NK-92 (cell line): ENCODE measurements around the gene IL6R.
"Not testable (repeated sequence)": the region's sequence is repeated elsewhere in the genome, so short reads cannot be mapped to it uniquely, and the experiment has no call there.

Experiments used
- DNase-seq: peaks from one replicate; lab custom pipeline; 2025; ENCODE audit not compliant: unreplicated experiment; lab: John Stamatoyannopoulos, UW

Gene IL6R

GRCh38 chr1:154479764-154480421, 74.8 kb downstream of the IL6R start:
- DNase-seq = no peak

- no peak for DNase-seq
Observed at GRCh38 chr1:154481053-154481452, 75.9 kb downstream of the IL6R start.

DNA sequence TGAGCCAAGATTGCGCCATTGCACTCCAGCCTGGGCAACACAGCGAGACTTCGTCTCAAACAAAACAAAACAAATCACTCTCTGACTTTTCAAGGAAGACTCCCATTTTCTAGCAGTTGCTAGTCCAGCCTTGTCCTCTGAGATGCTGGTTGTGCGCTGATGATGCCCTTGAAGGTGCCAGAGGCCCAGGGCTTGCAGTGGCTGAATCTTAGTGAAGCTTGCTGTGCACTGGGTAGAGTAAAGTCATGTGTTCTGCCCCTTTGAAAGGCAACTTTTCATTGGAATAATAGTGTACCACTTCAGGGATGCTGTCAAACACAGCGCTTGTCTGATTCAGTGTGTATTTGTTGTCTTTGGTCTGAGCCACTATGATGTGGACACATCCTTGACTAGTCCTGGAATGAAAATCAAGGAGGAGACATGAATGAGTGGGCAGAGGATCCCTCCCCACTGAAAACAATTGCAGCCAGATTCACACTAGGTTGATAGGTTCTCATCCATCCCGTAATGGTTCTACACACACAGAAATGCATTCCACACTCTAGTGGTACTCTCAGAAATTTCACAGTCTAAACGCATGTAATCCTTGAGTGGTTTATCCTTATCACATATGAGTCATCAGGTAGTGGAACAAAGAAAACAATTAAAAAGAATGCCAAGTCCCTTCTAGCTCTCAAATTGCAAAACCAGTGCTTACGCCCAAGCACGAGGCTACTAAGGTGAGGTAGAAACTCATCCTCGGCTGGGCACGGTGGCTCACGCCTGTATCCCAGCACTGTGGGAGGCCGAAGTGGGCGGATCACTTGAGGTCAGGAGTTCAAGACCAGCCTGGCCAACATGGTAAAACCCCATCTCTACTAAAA, 79.0 kb downstream of the IL6R start:
- DNase-seq = no peak

GRCh38 chr1:154485106-154485505, 80.0 kb downstream of the IL6R start:
- no peak for DNase-seq

DNA sequence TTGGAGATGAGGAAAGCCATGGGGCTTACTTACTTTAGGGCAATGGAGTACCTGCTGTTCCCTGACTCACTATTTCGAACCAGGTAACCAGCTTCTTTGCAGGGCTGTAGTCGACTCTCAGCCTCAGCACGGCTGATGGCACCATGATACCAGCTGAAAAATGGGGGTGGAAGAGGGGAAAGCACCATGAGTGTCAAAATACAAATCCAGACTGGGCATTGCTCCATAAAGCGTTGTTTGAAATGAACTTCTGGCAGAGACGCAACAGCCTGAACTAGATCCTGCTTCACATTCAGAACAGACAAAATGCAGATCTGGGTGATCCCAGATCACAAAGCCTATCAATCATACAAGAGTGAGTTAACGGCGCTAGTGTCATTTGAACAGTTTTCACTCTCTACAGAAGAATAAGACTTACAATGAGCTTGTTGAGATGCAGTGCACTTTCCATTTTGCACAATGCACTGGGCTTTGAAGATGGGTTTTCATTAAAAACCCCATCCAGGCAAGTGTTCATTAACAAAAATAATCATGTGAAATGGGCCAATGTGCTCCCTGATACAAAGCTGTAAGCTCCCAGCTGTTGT, 80.9 kb downstream of the IL6R start:
- no peak for DNase-seq

DNA sequence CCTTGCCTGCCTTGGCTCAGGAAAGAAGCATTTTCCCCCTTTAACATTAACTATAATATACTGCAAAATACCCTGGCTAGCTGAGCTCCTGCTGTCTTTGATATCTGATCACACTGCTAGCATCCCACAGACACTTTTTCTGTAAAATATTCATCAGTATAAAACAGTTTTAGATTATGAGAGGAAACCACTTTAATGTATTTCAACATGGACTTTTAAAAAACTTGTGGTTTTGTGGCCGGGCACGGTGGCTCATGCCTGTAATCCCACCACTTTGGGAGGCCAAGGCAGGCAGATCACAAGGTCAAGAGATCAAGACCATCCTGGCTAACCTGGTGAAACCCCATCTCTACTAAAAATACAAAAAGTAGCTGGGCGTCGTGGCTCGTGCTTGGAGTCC, 81.6 kb downstream of the IL6R start:
- DNase-seq = not testable (repeated sequence)

- DNase-seq = no peak
Observed at GRCh38 chr1:154488922-154489321, 83.8 kb downstream of the IL6R start.

- no peak for DNase-seq
Observed at GRCh38 chr1:154489695-154490274, 84.6 kb downstream of the IL6R start.

DNA sequence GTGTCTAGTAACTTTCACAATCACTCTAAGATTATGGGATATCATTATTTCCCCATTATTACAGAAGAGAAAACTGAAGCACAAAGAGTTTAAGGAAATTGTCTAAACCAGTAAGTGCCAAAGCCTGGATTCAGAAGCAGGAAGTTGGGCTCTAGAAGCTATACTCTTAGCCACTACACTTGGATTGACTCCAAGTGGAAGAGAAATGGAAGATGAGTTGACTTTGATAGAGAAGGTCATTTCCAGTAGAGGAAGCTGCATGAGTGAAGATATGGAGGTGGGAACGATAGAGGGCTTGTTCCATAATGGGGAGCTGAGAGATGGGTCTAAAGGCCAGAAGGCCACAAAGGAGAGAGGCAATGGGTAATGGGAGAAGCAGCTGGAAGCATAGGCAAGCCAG, 85.2 kb downstream of the IL6R start:
- DNase-seq = no peak

- DNase-seq = no peak
Observed at GRCh38 chr1:154492115-154492514, 87.0 kb downstream of the IL6R start.

GRCh38 chr1:154493276-154493675, 88.1 kb downstream of the IL6R start:
- no peak for DNase-seq

DNA sequence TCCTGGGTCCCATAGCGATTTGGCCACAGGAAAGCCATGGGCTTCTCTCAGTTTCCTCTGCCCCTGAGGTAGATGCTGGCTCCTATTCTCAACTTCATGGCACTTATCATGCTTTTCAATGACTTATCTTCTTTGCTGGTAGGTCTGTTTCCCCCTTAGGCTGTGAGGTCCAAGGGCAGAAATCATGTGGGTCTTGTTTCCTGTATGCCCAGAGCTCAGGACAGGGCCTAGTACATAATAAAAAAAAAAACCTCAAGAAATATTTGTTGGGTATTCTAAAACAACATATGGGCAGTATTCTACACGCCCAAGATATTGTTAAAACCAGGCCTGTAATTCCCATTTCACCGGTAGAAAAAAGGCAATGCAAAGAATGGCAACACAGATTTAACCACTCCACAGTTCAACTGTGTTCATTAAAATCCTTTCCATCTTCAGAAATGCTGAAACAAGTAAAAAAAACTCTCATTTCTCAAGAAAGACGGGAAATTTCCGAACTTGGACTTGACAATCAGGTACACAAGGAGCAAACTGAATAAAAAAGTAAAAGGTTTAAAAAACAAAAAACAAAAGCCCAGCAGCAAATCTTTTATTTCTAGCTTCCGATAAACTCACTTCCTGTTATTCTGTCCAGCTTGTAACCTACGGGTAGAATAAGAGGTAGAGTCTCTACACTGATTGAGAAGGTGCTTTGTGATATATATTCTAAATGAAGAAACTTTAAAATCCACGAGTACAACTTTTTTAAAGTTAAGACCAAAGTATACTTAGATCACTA, 90.5 kb downstream of the IL6R start:
- no peak for DNase-seq

- DNase-seq = no peak
Observed at GRCh38 chr1:154496383-154496782, 91.2 kb downstream of the IL6R start.

GRCh38 chr1:154497026-154497806, 92.1 kb downstream of the IL6R start:
- DNase-seq = no peak

DNA sequence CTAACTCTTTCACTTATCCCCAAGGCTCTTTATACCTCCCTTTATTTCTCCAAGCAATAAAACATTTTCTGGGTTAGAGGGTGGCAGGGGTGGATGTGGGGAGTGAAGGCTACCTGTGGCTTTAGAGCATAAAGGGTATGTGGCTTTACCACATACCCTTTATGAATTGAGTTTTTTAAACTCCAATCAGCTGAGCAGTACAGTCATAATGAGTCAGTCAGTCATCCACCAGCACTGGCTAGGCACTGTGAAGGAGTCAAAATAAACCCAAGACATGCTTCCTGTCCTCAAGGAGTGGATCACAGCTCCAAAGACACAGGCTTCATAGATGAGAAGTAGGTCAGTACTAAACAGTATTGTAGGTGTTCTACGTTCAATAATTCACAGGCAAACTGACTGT, 94.3 kb downstream of the IL6R start:
- no peak for DNase-seq

- no peak for DNase-seq
Observed at GRCh38 chr1:154500533-154500932, 95.4 kb downstream of the IL6R start.

DNA sequence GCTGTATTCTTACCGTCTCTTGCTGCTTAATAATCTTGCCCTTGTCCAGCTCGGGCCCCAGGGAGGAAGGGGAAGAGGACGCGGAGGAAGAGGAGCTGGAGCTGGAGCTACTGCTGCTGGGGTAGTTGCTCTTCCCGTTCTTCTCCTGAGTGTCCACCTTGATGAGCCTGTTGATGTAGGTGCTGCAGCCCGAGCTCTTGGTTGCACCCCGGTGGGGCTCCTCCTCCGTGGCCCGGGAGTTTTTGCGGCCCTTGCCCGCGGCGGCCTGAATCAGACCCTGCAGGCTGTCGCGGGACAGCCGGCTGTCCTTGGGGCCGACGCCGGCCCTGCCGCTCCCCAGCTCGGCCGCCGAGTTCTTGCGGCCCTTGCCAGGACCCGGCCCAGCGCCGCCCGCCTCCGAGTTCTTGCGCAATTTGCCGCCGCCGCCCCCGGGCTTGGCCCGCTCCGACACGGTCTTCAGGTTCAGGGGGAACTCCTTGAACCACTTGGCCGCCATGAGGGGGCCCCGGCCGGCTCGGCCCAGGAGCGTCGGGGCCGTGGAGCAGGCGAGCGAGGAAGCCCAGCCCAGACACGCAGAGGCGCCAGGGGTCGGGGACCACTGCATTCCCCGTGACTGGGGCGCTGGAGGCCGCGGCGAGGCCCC, 96.4 kb downstream of the IL6R start:
- no peak for DNase-seq

DNA sequence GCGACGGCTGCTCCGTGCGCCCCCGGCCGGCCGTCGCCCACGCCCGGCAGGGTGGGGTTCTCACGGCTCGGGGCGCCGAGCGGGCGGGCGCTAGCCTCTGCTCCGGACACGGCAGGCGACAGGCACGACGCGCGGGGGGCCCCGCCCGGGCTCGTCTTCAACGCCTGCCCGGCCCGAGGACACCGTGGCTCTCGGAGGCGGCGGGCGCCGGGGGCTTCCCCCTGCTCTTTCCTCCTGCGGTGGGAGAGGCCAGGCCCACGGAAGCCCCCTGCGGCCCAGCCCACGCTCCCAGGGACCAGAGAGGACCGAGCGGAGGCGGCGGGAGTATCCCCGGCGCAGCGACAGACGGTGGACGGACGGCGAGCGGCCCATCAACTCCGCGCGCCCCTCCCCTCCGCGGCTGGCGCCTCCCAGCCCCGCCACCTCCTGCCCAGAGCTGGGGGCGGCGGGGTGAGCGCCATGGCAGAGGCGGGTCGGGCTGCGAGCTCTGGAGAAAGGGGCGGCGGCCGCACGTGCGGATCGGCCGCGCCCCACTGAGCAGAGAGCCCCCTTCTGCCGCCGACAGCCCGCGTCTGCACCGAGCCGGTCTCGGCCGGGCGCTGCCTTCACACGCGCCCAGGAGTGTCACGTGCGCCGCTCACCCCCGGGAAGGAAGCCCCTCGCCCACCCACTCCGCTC, 97.1 kb downstream of the IL6R start, which contains the start of the genes SHE and TDRD10:
Gene SHE, minus strand, starts transcription at position 347 of the 678 bp plus-strand sequence. CDS start 386 bp downstream, outside the sequence.
Gene TDRD10, plus strand, starts transcription at position 154 of the 678 bp plus-strand sequence. CDS start 4,685 bp downstream, outside the sequence.
- no peak for DNase-seq

GRCh38 chr1:154502744-154503115, 97.6 kb downstream of the IL6R start:
- DNase-seq = no peak
